DOHH2 (cell line): ENCODE results near the gene FADD.

Experiments used
- CTCF ChIP-seq: fragments of 200-600 bp; sonication (generic); IDR thresholded peaks from one replicate; pipeline ENCODE4 v1.5.1; 2014; ENCODE audit warnings: antibody characterized with exemption, mild to moderate bottlenecking, low read depth, low read length; ENCODE audit not compliant: poor library complexity, severe bottlenecking
- EZH2phosphoT487 ChIP-seq: fragments of 200-600 bp; sonication (generic); IDR thresholded peaks from 2 replicates; pipeline ENCODE4 v1.6.1; 2017; ENCODE audit warnings: borderline replicate concordance, mild to moderate bottlenecking, antibody characterized with exemption, low read length, moderate library complexity, mixed read lengths

- no peak for TF ChIP-seq CTCF
- TF ChIP-seq EZH2phosphoT487, result no peak
Observed at GRCh38 chr11:70175236-70175698, 27.8 kb upstream of the FADD start.
